Measurements from ENCODE around the gene DUOXA2. TPM values are rescaled to one million over a fixed set of nuclear protein-coding genes. Genes with fewer than 3 reads are reported as not detected.

Gene DUOXA2
- total and polyA plus RNA-seq, 2 of the 4 experiments (the other 2 are of a cell fraction) = not detected

DNA sequence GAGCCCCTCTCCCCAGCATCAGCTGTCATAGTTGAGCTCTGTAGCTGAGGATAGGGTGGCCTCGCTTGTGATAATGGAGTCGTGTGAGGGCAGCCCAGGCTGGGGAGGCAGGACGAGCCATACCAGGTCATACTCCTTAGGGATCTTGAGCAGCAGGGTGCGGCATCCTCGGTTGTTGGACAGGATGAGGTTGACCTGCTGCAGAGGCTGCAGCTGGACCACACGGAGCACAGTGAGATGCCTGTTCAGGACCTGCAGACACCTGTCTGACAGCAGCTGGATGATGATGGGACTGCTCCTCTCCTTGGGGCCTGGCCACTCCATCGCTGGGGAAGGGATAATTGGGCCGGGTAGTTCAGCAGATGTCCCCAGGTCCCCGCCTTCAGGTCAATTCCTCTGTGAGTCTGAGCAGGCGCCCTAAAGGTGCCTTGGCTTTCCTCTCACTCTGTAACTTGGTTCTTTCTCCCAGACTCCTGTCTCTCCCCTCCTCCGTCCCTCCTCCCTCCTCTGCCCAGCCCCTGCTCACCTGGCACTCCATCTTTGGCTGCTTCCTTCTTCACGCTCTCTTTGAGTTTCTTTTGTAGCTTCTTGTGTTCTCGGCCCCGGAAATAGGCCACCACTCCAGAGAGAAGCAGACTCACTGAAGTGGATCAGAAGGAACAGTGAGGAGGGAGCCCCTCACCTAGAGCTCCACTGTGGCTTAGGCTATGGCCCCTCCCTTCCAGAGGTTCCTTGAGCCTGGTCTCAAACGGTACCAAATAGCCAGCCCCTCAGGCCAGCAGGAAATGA lies 7.9 kb upstream of the DUOXA2 start:
- CTCF ChIA-PET = interaction anchor here (2.2 kb wide), 1 partner anchor 12 kb away, joined by 11 read pairs; no protein-coding TSS in a partner anchor
- peaks cover 65% of the 10 kb centered on the region for H3K27me3 ChIP-seq (ENCODE audit: control insufficient read depth, insufficient read depth, low read length)

More for the DNA sequence above, 7.9 kb upstream of the DUOXA2 start:
- H3K4me3 ChIP-seq (ENCODE audit: insufficient read depth, low read depth, low read length) = no peak overlapping the region
- H3K23ac ChIP-seq (ENCODE audit: low read depth, low read length) = no peak overlapping the region
- H3K9ac ChIP-seq (ENCODE audit: low read depth, low read length) = no peak overlapping the region
- BruUV-seq (replicated peaks) = no TSS peak
- H3K79me1 ChIP-seq (ENCODE audit: low read depth in 1 of 2, low read length in 2 of 2) = no peaks in the 10 kb centered on the region
- no peak overlapping the region for H2AFZ ChIP-seq (replicated peaks; ENCODE audit: low read length, poor library complexity)
- no peak overlapping the region for H2BK15ac ChIP-seq (ENCODE audit: low read depth, low read length)
- in situ Hi-C loops (cut with MboI; ENCODE audit: low sequenced_read_pairs) = no loop called here
- no peaks in the 10 kb centered on the region for H3K36me3 ChIP-seq (ENCODE audit: control insufficient read depth, insufficient read depth, low read length)
- H3K14ac ChIP-seq (replicated peaks; ENCODE audit: low read depth, low read length) = no peak overlapping the region
- dilution Hi-C loops (cut with HindIII; ENCODE audit: low sequenced_read_pairs, unreplicated experiment) = no loop called here
- H3K18ac ChIP-seq (ENCODE audit: low read depth, low read length) = no peak overlapping the region
- H2AK9ac ChIP-seq (replicated peaks; ENCODE audit: low read depth, low read length, poor library complexity) = no peak overlapping the region
- no peaks in the 10 kb centered on the region for H3K4me1 ChIP-seq (ENCODE audit: control insufficient read depth, insufficient read depth, low read length)
- no peak overlapping the region for H4K91ac ChIP-seq (ENCODE audit: insufficient read depth, low read depth, low read length)
- H2BK5ac ChIP-seq (ENCODE audit: low read depth, low read length, poor library complexity, severe bottlenecking) = no peak overlapping the region
- H2BK120ac ChIP-seq (ENCODE audit: low read depth, low read length) = no peak overlapping the region
- H3K4me2 ChIP-seq (ENCODE audit: low read depth, low read length) = no peak overlapping the region
- POLR2A ChIA-PET (ENCODE audit: unreplicated experiment) = no interaction called here
- TF ChIP-seq, protein P1, sequence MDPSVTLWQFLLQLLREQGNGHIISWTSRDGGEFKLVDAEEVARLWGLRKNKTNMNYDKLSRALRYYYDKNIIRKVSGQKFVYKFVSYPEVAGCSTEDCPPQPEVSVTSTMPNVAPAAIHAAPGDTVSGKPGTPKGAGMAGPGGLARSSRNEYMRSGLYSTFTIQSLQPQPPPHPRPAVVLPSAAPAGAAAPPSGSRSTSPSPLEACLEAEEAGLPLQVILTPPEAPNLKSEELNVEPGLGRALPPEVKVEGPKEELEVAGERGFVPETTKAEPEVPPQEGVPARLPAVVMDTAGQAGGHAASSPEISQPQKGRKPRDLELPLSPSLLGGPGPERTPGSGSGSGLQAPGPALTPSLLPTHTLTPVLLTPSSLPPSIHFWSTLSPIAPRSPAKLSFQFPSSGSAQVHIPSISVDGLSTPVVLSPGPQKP (IDR thresholded peaks at IDR 0.05; ENCODE audit: borderline replicate concordance, low read depth, low read length) = no peak
- TF ChIP-seq CEBPB (IDR thresholded peaks at IDR 0.05; ENCODE audit: low read depth, low read length) = no peak
- no peak for TF ChIP-seq RFX5 (IDR thresholded peaks at IDR 0.05; ENCODE audit: low read depth, low read length)
- no peak overlapping the region for H4K5ac ChIP-seq (ENCODE audit: low read depth, low read length)
- intact Hi-C loops (cut with micrococcal nuclease) = no loop called here
- H4K8ac ChIP-seq (ENCODE audit: low read depth in 2 of 2, low read length in 2 of 2) = no peak overlapping the region
- DNase-seq (no peak), ATAC-seq (ENCODE audit: low read depth) (no peak)
- H3K4ac ChIP-seq (ENCODE audit: low read depth, low read length) = no peak overlapping the region
- no peak overlapping the region for H3K27ac ChIP-seq (ENCODE audit: insufficient read depth, low read length)
- H2BK20ac ChIP-seq (ENCODE audit: low read depth, low read length) = no peak overlapping the region
- H3K56ac ChIP-seq (ENCODE audit: extremely low read depth, insufficient read depth, low read length) = no peak overlapping the region
- H4K20me1 ChIP-seq (ENCODE audit: insufficient read depth, low read length) = no peaks in the 10 kb centered on the region
- no peaks in the 10 kb centered on the region for H3K9me1 ChIP-seq (ENCODE audit: insufficient read depth, low read length)
- 54% methylated on average over 6 of the region's 15 CpGs; no CpG with 5 or more reads in 1 of the 2 experiments for WGBS, 2 experiments (ENCODE audit: extremely low coverage in 2 of 2, insufficient read length in 1 of 2)
- no peak overlapping the region for H2AK5ac ChIP-seq (ENCODE audit: low read depth, low read length)
- H3K9me3 ChIP-seq (ENCODE audit: control insufficient read depth, insufficient read depth, low read length) = no peaks in the 10 kb centered on the region
